Prostate gland (tissue), 2 donors: ENCODE data around the gene DYNC1LI1. TPM values are rescaled to one million over a fixed set of nuclear protein-coding genes. Genes with fewer than 3 reads are reported as not detected.

ENCODE experiments used
- DNase-seq: peaks from one replicate; pipeline ENCODE4 v3.0.0-alpha.2; 2019; ENCODE audit warnings: low spot score
- H3K27ac ChIP-seq, 2 donors: fragments of 200-600 bp; sonication (generic); 2 replicates each; pipeline ENCODE4 v1.5.1; 2017 to 2019
- H3K27me3 ChIP-seq: fragments of 200-600 bp; sonication (generic); replicated peaks from 2 replicates; pipeline ENCODE4 v1.5.1; 2019; ENCODE audit not compliant: insufficient read depth
- H3K36me3 ChIP-seq, 2 donors: fragments of 200-600 bp; sonication (generic); 1 replicate in 1 of 2; 2 replicates in 1 of 2; pipeline versions ENCODE4 v1.5.1 to v1.8.1; 2017 to 2019
- H3K4me1 ChIP-seq: fragments of 200-600 bp; sonication (generic); replicated peaks from 2 replicates; pipeline ENCODE4 v1.5.1; 2019
- H3K4me3 ChIP-seq, 2 donors: fragments of 200-600 bp; sonication (generic); 2 replicates each; pipeline ENCODE4 v1.5.1; 2017 to 2019
- H3K9me3 ChIP-seq: fragments of 200-600 bp; sonication (generic); 2 replicates; pipeline ENCODE4 v1.5.1; 2017
- POLR2A ChIP-seq: fragments of 450-650 bp; IDR thresholded peaks from one replicate; pipeline ENCODE4 v1.6.1; 2016; ENCODE audit warnings: antibody characterized with exemption, mild to moderate bottlenecking
- POLR2AphosphoS5 ChIP-seq: sonication (generic); formaldehyde crosslinking; IDR thresholded peaks from one replicate; pipeline ENCODE4 v1.6.1; 2017; ENCODE audit warnings: antibody characterized with exemption
- WGBS: methylation state at CpG from one replicate; pipeline ENCODE4 v1.1.5; 2018; 5-methylcytosine and 5-hydroxymethylcytosine counted together
- intact Hi-C: fragments of 100-400 bp; cut with DNase I; formaldehyde crosslinking; loops from one replicate; pipeline ENCODE4 v1.14.2; 2022
- total RNA-seq, 2 donors: library from RNA; depleted of rRNA; stranded (reverse); fragments of >200 nt; gene quantifications; one replicate each; pipeline ENCODE4 v1.1.0, GENCODE V29; 2016
- TF ChIP-seq, protein P1 (sequence below), 4 experiments: fragments of 200-600 bp in 2 of 4; fragments of 450-650 bp in 2 of 4; sonication (generic) in 2 of 4; IDR thresholded peaks; 1 replicate in 3 of 4; 2 replicates in 1 of 4; pipeline ENCODE4 v1.5.1; 2016 to 2019; ENCODE audit warnings: antibody characterized with exemption in 4 of 4, mild to moderate bottlenecking in 2 of 4, moderate library complexity in 2 of 4

The DYNC1LI1 gene
- total RNA-seq, 2 donors from 2014 or later, result 30.5 to 43.3 TPM

GRCh38 chr3:32603064-32603463, 32.4 kb upstream of the DYNC1LI1 start:
- TF ChIP-seq POLR2AphosphoS5, result no peak
- no peak for TF ChIP-seq POLR2A
- TF ChIP-seq, protein P1, sequence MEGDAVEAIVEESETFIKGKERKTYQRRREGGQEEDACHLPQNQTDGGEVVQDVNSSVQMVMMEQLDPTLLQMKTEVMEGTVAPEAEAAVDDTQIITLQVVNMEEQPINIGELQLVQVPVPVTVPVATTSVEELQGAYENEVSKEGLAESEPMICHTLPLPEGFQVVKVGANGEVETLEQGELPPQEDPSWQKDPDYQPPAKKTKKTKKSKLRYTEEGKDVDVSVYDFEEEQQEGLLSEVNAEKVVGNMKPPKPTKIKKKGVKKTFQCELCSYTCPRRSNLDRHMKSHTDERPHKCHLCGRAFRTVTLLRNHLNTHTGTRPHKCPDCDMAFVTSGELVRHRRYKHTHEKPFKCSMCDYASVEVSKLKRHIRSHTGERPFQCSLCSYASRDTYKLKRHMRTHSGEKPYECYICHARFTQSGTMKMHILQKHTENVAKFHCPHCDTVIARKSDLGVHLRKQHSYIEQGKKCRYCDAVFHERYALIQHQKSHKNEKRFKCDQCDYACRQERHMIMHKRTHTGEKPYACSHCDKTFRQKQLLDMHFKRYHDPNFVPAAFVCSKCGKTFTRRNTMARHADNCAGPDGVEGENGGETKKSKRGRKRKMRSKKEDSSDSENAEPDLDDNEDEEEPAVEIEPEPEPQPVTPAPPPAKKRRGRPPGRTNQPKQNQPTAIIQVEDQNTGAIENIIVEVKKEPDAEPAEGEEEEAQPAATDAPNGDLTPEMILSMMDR (IDR thresholded peaks at IDR 0.05), result no peak
- H3K27ac ChIP-seq, result no peak overlapping the region
- H3K9me3 ChIP-seq, result no peaks in the 10 kb centered on the region
- WGBS, result 60% methylated on average over 4 of the region's 4 CpGs
- no peak for DNase-seq
- no peaks in the 10 kb centered on the region for H3K36me3 ChIP-seq
- H3K4me3 ChIP-seq, result no peak overlapping the region
- no peaks in the 10 kb centered on the region for H3K27me3 ChIP-seq
- intact Hi-C loops, result no loop called here
- no peaks in the 10 kb centered on the region for H3K4me1 ChIP-seq

DNA sequence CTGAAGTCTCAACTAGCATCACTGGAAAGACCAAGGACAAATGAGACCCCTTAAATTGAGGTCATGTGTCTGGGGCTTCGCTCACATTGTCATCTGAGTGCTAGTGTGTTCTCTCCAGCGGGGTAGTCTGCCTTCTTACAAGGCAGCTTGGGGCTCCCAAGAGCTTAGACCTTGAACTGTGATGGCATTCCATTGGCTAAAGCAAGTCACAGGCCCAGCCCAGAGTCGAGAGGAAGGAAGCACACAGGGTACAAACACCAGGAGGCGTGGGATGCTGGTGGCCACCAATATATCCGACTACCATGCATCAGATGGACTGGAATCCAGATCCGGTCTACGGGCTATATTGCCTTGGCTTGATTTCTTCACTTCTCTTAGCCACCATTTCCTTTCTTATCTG, 31.5 kb upstream of the DYNC1LI1 start:
- Histone ChIP-seq H3K4me3 (no peak overlapping the region), H3K4me1 (no peaks in the 10 kb centered on the region), H3K27ac (no peak overlapping the region), H3K9me3 (no peaks in the 10 kb centered on the region), H3K27me3 (no peaks in the 10 kb centered on the region), H3K36me3 (no peaks in the 10 kb centered on the region)
- TF ChIP-seq, protein P1 (IDR thresholded peaks at IDR 0.05), result no peak
- no peak for TF ChIP-seq POLR2AphosphoS5
- no peak for TF ChIP-seq POLR2A
- 93% methylated on average over 7 of the region's 7 CpGs for WGBS
- DNase-seq, result no peak
- intact Hi-C loops, result no loop called here

DNA sequence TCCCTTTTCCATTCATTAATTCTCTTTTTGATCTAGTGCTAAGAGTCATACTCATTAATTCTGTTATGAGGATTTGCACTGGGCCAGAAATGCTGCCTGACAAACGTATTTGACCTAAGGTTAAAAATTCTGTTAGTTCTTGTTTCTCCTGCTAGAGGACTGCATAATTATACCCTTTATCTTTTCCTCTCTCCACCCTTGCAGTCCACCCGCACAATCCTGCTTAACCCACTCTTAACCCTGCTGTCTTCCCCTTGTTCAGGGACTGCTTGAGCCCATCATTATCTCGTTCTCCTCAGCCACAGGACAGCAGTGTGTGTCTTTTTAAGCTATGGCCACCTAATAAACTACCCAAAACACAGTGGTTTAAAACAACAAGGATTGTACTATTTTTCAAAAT, 31.1 kb upstream of the DYNC1LI1 start:
- 64% methylated on average over 3 of the region's 3 CpGs for WGBS
- Histone ChIP-seq H3K4me3 (no peak overlapping the region), H3K27ac (no peak overlapping the region), H3K4me1 (no peaks in the 10 kb centered on the region), H3K9me3 (no peaks in the 10 kb centered on the region), H3K36me3 (no peaks in the 10 kb centered on the region), H3K27me3 (no peaks in the 10 kb centered on the region)
- intact Hi-C loops, result no loop called here
- TF ChIP-seq, protein P1 (IDR thresholded peaks at IDR 0.05), result no peak
- TF ChIP-seq POLR2AphosphoS5 (no peak), POLR2A (no peak)
- DNase-seq, result no peak

DNA sequence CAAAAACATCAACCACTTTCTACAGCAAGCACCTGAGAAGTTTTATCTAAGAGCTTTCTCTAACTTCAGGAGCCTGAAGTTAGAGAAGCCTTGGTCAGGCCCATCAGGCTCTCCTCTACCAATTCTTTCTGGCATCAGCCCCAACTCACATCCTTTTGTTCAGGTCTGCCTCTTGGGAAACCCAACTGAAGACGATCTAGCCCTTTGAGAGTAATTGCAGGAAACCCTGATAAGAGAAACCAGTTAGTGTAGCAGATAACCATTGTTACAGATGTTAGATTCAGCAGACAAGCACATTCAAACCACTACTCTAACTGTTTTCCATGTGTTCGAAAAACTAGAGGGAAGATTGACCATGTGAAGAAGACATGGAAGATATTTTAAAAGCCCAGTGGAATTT, 27.0 kb upstream of the DYNC1LI1 start:
- no peak for TF ChIP-seq POLR2AphosphoS5
- no peak for TF ChIP-seq POLR2A
- TF ChIP-seq, protein P1 (IDR thresholded peaks at IDR 0.05), result no peak
- intact Hi-C loops, result no loop called here
- Histone ChIP-seq H3K9me3 (no peaks in the 10 kb centered on the region), H3K27me3 (no peaks in the 10 kb centered on the region), H3K36me3 (no peaks in the 10 kb centered on the region), H3K27ac (no peak overlapping the region), H3K4me3 (no peak overlapping the region), H3K4me1 (no peaks in the 10 kb centered on the region)
- no peak for DNase-seq
- WGBS, result 57% methylated on average over 2 of the region's 2 CpGs

- intact Hi-C loops, result no loop called here
- H3K36me3 ChIP-seq, result no peaks in the 10 kb centered on the region
- H3K4me3 ChIP-seq, result no peak overlapping the region
- 78% methylated on average over 8 of the region's 8 CpGs for WGBS
- H3K4me1 ChIP-seq, result no peaks in the 10 kb centered on the region
- H3K9me3 ChIP-seq, result no peaks in the 10 kb centered on the region
- no peak for TF ChIP-seq POLR2AphosphoS5
- DNase-seq, result no peak
- no peak overlapping the region for H3K27ac ChIP-seq
- no peaks in the 10 kb centered on the region for H3K27me3 ChIP-seq
These were observed 26.3 kb upstream of the DYNC1LI1 start for GRCh38 chr3:32596909-32597369.
